HCT116 (cell line): ENCODE measurements around the gene ZNF627. TPM values are rescaled to one million over a fixed set of nuclear protein-coding genes. Genes with fewer than 3 reads are reported as not detected.

Experiments
- ATAC-seq: fragments of 200-7000 bp; cut with Tn5 transposase; 2 replicates; pipeline ENCODE4 v1.9.1; 2020; ENCODE audit warnings: mild to moderate bottlenecking, moderate library complexity
- Bru-seq: library from RNA; stranded (reverse); fragments of 400-500 nt; gene quantifications from one replicate; lab custom pipeline; 2021; lab: Mats Ljungman, UMichigan
- BruChase-seq, 2 experiments: library from RNA; stranded (reverse); fragments of 400-500 nt; gene quantifications; one replicate each; lab custom pipeline; 2021; lab: Mats Ljungman, UMichigan
- BruUV-seq: library from RNA; stranded (reverse); fragments of 400-500 nt; replicated peaks from 2 replicates; lab custom pipeline; 2021; lab: Mats Ljungman, UMichigan
- CTCF ChIA-PET: fragments of 300-600 bp; sonication (Branson Sonifier 250); formaldehyde crosslinking; loops from one replicate; lab custom pipeline; 2021; ENCODE audit warnings: antibody characterized with exemption; lab: Charles Lee
- POLR2A ChIA-PET: fragments of 300-600, 350-600 bp; sonication (Branson Sonifier 250); formaldehyde crosslinking; loops from one replicate; lab custom pipeline; 2021; ENCODE audit warnings: antibody characterized with exemption; lab: Charles Lee
- RAD21 ChIA-PET, 2 experiments: fragments of 300-600 bp; sonication (Branson Sonifier 250); formaldehyde crosslinking; loops; one replicate each; lab custom pipeline; 2023; ENCODE audit warnings: low total read pairs in 2 of 2; ENCODE audit not compliant: uncharacterized antibody in 2 of 2, unreplicated experiment in 2 of 2, low non-redundant PET in 1 of 2; lab: Charles Lee
- DNase-seq: peaks from one replicate; pipeline ENCODE4 v3.0.0-alpha.2; 2010; ENCODE audit warnings: low read depth, low spot score
- H2AFZ ChIP-seq: fragments of 200-600 bp; shearing (Covaris generic), sonication (generic); 2 replicates; pipeline ENCODE4 v1.6.1; 2017; ENCODE audit warnings: low read depth, mixed run types, mixed read lengths, antibody characterized with exemption, low read length; ENCODE audit not compliant: poor library complexity, severe bottlenecking
- H3K27ac ChIP-seq: 2 replicates; pipeline ENCODE4 v1.5.1; 2012; ENCODE audit warnings: low read depth, low read length
- H3K27me3 ChIP-seq: fragments of 200-600 bp; sonication (generic); 2 replicates; pipeline ENCODE4 v1.6.1; 2016; ENCODE audit warnings: mixed run types, low read length, mixed read lengths; ENCODE audit not compliant: insufficient read depth
- H3K36me3 ChIP-seq, 2 experiments: fragments of 200-500 bp in 1 of 2; fragments of 200-600 bp in 1 of 2; sonication (Bioruptor generic) in 1 of 2; sonication (generic) in 1 of 2; 2 replicates each; pipeline versions ENCODE4 v1.5.1 to v1.6.1; 2014 to 2016; ENCODE audit warnings: low read length in 2 of 2, inconsistent platforms in 1 of 2, mixed read lengths in 1 of 2, mixed run types in 1 of 2; ENCODE audit not compliant: insufficient read depth in 2 of 2, control insufficient read depth in 1 of 2
- H3K4me1 ChIP-seq, 2 experiments: fragments of 200-600 bp in 1 of 2; sonication (generic) in 1 of 2; 2 replicates each; pipeline versions ENCODE4 v1.5.1 to v1.6.1; 2012 to 2017; ENCODE audit warnings: low read length in 2 of 2, inconsistent platforms in 1 of 2, mild to moderate bottlenecking in 1 of 2, mixed read lengths in 1 of 2, mixed run types in 1 of 2, moderate library complexity in 1 of 2; ENCODE audit not compliant: insufficient read depth in 2 of 2, control insufficient read depth in 1 of 2
- H3K4me2 ChIP-seq: fragments of 200-600 bp; sonication (generic); 2 replicates; pipeline ENCODE4 v1.6.1; 2017; ENCODE audit warnings: mixed run types, low read length, mixed read lengths
- H3K4me3 ChIP-seq, 2 experiments: fragments of 200-600 bp in 1 of 2; sonication (generic) in 1 of 2; replicated peaks in 1 of 2; 2 replicates each; pipeline ENCODE4 v1.5.1; 2011 to 2016; ENCODE audit warnings: low read length in 2 of 2, control low read depth in 1 of 2, low read depth in 1 of 2, mild to moderate bottlenecking in 1 of 2, mixed read lengths in 1 of 2, mixed run types in 1 of 2
- H3K79me2 ChIP-seq: fragments of 200-600 bp; sonication (generic); 2 replicates; pipeline ENCODE4 v1.6.1; 2017; ENCODE audit warnings: mild to moderate bottlenecking, mixed run types, low read length, moderate library complexity, mixed read lengths; ENCODE audit not compliant: insufficient read depth
- H3K9ac ChIP-seq: fragments of 200-600 bp; sonication (generic); 2 replicates; pipeline ENCODE4 v1.6.1; 2016; ENCODE audit warnings: low read length, mixed read lengths
- H3K9me2 ChIP-seq: fragments of 200-600 bp; sonication (generic), shearing (Covaris generic); 2 replicates; pipeline ENCODE4 v1.6.1; 2017; ENCODE audit warnings: mixed run types, mild to moderate bottlenecking, moderate library complexity; ENCODE audit not compliant: insufficient read depth
- H3K9me3 ChIP-seq, 2 experiments: fragments of 200-500 bp in 1 of 2; fragments of 200-600 bp in 1 of 2; sonication (Bioruptor generic) in 1 of 2; sonication (generic) in 1 of 2; 2 replicates each; pipeline ENCODE4 v1.6.1; 2014 to 2017; ENCODE audit warnings: low read length in 2 of 2, mixed read lengths in 2 of 2, inconsistent platforms in 1 of 2, low read depth in 1 of 2, mild to moderate bottlenecking in 1 of 2, mixed run types in 1 of 2, moderate library complexity in 1 of 2; ENCODE audit not compliant: control insufficient read depth in 1 of 2, insufficient read depth in 1 of 2
- H4K20me1 ChIP-seq: fragments of 200-600 bp; sonication (generic), shearing (Covaris generic); 2 replicates; pipeline ENCODE4 v1.6.1; 2017; ENCODE audit warnings: mixed run types, mild to moderate bottlenecking, moderate library complexity; ENCODE audit not compliant: insufficient read depth
- ATF3 ChIP-seq: IDR thresholded peaks from 2 replicates; pipeline ENCODE4 v1.6.1; 2012
- CBX3 ChIP-seq: IDR thresholded peaks from 2 replicates; pipeline ENCODE4 v1.6.1; 2012; ENCODE audit warnings: low read depth
- CEBPB ChIP-seq: IDR thresholded peaks from 2 replicates; pipeline ENCODE4 v1.6.1; 2012; ENCODE audit warnings: low read depth
- CTCF ChIP-seq, 3 experiments: fragments of 200-600 bp in 1 of 3; sonication (generic) in 1 of 3; IDR thresholded peaks in 2 of 3; conservative IDR thresholded peaks in 1 of 3; 2 replicates each; pipeline ENCODE4 v1.5.1; 2012 to 2017; ENCODE audit warnings: low read depth in 2 of 3, low read length in 2 of 3, antibody characterized with exemption in 1 of 3, borderline replicate concordance in 1 of 3, control low read depth in 1 of 3, mild to moderate bottlenecking in 1 of 3, mixed read lengths in 1 of 3, mixed run types in 1 of 3, moderate library complexity in 1 of 3; ENCODE audit not compliant: insufficient read depth in 1 of 3
- EGR1 ChIP-seq: IDR thresholded peaks from 2 replicates; pipeline ENCODE4 v1.6.1; 2012; ENCODE audit warnings: low read depth
- ELF1 ChIP-seq: IDR thresholded peaks from 2 replicates; pipeline ENCODE4 v1.6.1; 2012; ENCODE audit warnings: low read depth, borderline replicate concordance
- EZH2 ChIP-seq: fragments of 200-600 bp; sonication (generic); IDR thresholded peaks from 2 replicates; pipeline ENCODE4 v1.6.1; 2017; ENCODE audit warnings: antibody characterized with exemption, mixed run types
- FOSL1 ChIP-seq: IDR thresholded peaks from 2 replicates; pipeline ENCODE4 v1.6.1; 2012; ENCODE audit warnings: low read depth
- JUND ChIP-seq: IDR thresholded peaks from 2 replicates; pipeline ENCODE4 v1.6.1; 2012
- MAX ChIP-seq: IDR thresholded peaks from 2 replicates; pipeline ENCODE4 v1.6.1; 2012
- POLR2A ChIP-seq: IDR thresholded peaks from 2 replicates; pipeline ENCODE4 v1.7.0; 2011; ENCODE audit warnings: borderline replicate concordance; ENCODE audit not compliant: insufficient read depth, insufficient read length; ENCODE audit errors: extremely low read depth
- POLR2AphosphoS5 ChIP-seq: IDR thresholded peaks from 2 replicates; pipeline ENCODE4 v1.6.1; 2011; ENCODE audit warnings: mild to moderate bottlenecking, low read depth, low read length, moderate library complexity
- RAD21 ChIP-seq: IDR thresholded peaks from 2 replicates; pipeline ENCODE4 v1.6.1; 2012; ENCODE audit warnings: low read depth, mild to moderate bottlenecking
- SIN3A ChIP-seq: IDR thresholded peaks from 2 replicates; pipeline ENCODE4 v1.6.1; 2012; ENCODE audit warnings: low read depth
- SP1 ChIP-seq: IDR thresholded peaks from 2 replicates; pipeline ENCODE4 v1.6.1; 2012; ENCODE audit warnings: low read depth
- SRF ChIP-seq: IDR thresholded peaks from 2 replicates; pipeline ENCODE4 v1.6.1; 2012; ENCODE audit warnings: low read depth
- TCF7L2 ChIP-seq: IDR thresholded peaks from 2 replicates; pipeline ENCODE4 v1.7.0; 2011; ENCODE audit warnings: borderline replicate concordance, inconsistent platforms; ENCODE audit not compliant: insufficient read depth, insufficient read length; ENCODE audit errors: extremely low read depth
- YY1 ChIP-seq: IDR thresholded peaks from 2 replicates; pipeline ENCODE4 v1.6.1; 2011; ENCODE audit warnings: low read length, low read depth, moderate library complexity, mild to moderate bottlenecking; ENCODE audit not compliant: insufficient replicate concordance; ENCODE audit errors: extremely low read depth
- ZBTB33 ChIP-seq: IDR thresholded peaks from 2 replicates; pipeline ENCODE4 v1.6.1; 2011; ENCODE audit warnings: mild to moderate bottlenecking, low read length, moderate library complexity; ENCODE audit not compliant: insufficient replicate concordance; ENCODE audit errors: extremely low read depth
- ZFX ChIP-seq: fragments of 450-650 bp; IDR thresholded peaks from 2 replicates; pipeline ENCODE4 v1.6.1; 2017
- ZNF274 ChIP-seq: fragments of 200-500 bp; sonication (Bioruptor generic); IDR thresholded peaks from 2 replicates; pipeline ENCODE4 v1.6.1; 2014; ENCODE audit warnings: mild to moderate bottlenecking, low read depth, low read length, inconsistent platforms
- intact Hi-C: fragments of 100-400 bp; cut with micrococcal nuclease; formaldehyde crosslinking; loops from 2 replicates; pipeline ENCODE4 v1.10.0; 2022
- long read RNA-seq: library from polyadenylated mRNA; unstranded; transcript quantifications from one replicate; pipeline ENCODE4 v2.0.0, GENCODE V29; 2021; ENCODE audit not compliant: unreplicated experiment
- polyA plus RNA-seq: library from polyadenylated mRNA; unstranded; fragments of >200 nt; gene quantifications from 2 replicates; pipeline ENCODE4 v1.2.1, GENCODE V29; 2012; ENCODE audit warnings: missing spikeins
- total RNA-seq: library from RNA; stranded (reverse); gene quantifications from one replicate; pipeline ENCODE4 v1.2.1, GENCODE V29; 2021; ENCODE audit not compliant: unreplicated experiment

ZNF627 gene
- 14.8 TPM for total RNA-seq
- polyA plus RNA-seq = 5.9 and 9.3 TPM in 2 replicates
- percentile 91 among the genes with signal in this experiment for Bru-seq, nascent RNA
- BruChase-seq, experiment 1, labeled RNA remaining after a 6-hour chase = percentile 69 among the genes with signal in this experiment
- BruChase-seq, experiment 2, labeled RNA remaining after a 2-hour chase = percentile 76 among the genes with signal in this experiment
- long read RNA-seq, transcript ZNF627-201 (4 exons, 2,840 nt) = major isoform, 34 of 52 reads
- long read RNA-seq, partial matches to known transcripts = 1 of 52 reads
- long read RNA-seq, other reads (novel, unspliced or antisense) = 17 of 52 reads

GRCh38 chr19:11597202-11598102 lies at the start of gene ZNF627:
Gene ZNF627 (plus strand): TSS chr19:11597483. CDS start chr19:11597628, 145 bp downstream.
- Histone ChIP-seq H3K36me3 (peaks cover 0 to 5% of the 10 kb centered on the region in 2 experiments; a peak in 2 of 4 replicates), H3K4me1 (peaks cover 3 to 13% of the 10 kb centered on the region in 2 experiments; a peak in 2 of 4 replicates), H3K27me3 (no peaks in the 10 kb centered on the region), H3K79me2 (peaks cover 46% of the 10 kb centered on the region), H2AFZ (no peak within 1 kb of the TSS), H3K9ac (peak within 1 kb of the TSS; percentile 91), H3K9me2 (no peaks in the 10 kb centered on the region), H3K9me3 (peaks cover 0 to 3% of the 10 kb centered on the region in 2 experiments; a peak in 1 of 4 replicates), H3K4me2 (peak within 1 kb of the TSS; percentile 90), H4K20me1 (no peaks in the 10 kb centered on the region), H3K27ac (peak within 1 kb of the TSS; percentile 89), H3K4me3 (peak within 1 kb of the TSS; percentile 93 to 95)
- intact Hi-C loops = no loop called here
- peak; percentile 99 for ATAC-seq
- POLR2A ChIA-PET = no interaction called here
- no TSS peak for BruUV-seq
- peak; percentile 96 for DNase-seq
- RAD21 ChIA-PET = no interaction called here
- CTCF ChIA-PET = no interaction called here
- TF ChIP-seq POLR2AphosphoS5 = peak; percentile 95
- no peak for TF ChIP-seq EZH2
- TF ChIP-seq CBX3 = no peak
- peak; percentile 51; the same call in 1 of the 2 replicates for TF ChIP-seq SP1
- TF ChIP-seq ATF3 = no peak
- no peak for TF ChIP-seq EGR1
- no peak for TF ChIP-seq ELF1
- TF ChIP-seq JUND = no peak
- peak; percentile 68 for TF ChIP-seq TCF7L2
- no peak for TF ChIP-seq SIN3A
- no peak for TF ChIP-seq FOSL1
- TF ChIP-seq ZFX = peak; percentile 86
- TF ChIP-seq YY1 = no peak
- no peak for TF ChIP-seq ZNF274
- no peak for TF ChIP-seq SRF
- no peak for TF ChIP-seq RAD21
- no peak for TF ChIP-seq MAX
- no peak for TF ChIP-seq CTCF (IDR thresholded peaks at IDR 0.05 in 2 of 3, conservative IDR thresholded peaks at IDR 0.05 in 1 of 3; ENCODE audit: borderline replicate concordance in 1 of 3, insufficient read depth in 1 of 3, low read depth in 2 of 3, low read length in 2 of 3)
- TF ChIP-seq POLR2A = peak; percentile 93
- no peak for TF ChIP-seq CEBPB
- no peak for TF ChIP-seq ZBTB33
